T-helper 1 cell (primary cell): ENCODE measurements around the gene ZNF692.
"Not testable (repeated sequence)": the region's sequence is repeated elsewhere in the genome, so short reads cannot be mapped to it uniquely, and the experiment has no call there.

Experiments
- DNase-seq, 5 donors: peaks; one replicate each; pipeline ENCODE4 v3.0.0-alpha.2; 2012 to 2020

The ZNF692 gene

GRCh38 chr1:248848602-248849001 lies 10.3 kb downstream of the ZNF692 start:
- no peak for DNase-seq

DNA sequence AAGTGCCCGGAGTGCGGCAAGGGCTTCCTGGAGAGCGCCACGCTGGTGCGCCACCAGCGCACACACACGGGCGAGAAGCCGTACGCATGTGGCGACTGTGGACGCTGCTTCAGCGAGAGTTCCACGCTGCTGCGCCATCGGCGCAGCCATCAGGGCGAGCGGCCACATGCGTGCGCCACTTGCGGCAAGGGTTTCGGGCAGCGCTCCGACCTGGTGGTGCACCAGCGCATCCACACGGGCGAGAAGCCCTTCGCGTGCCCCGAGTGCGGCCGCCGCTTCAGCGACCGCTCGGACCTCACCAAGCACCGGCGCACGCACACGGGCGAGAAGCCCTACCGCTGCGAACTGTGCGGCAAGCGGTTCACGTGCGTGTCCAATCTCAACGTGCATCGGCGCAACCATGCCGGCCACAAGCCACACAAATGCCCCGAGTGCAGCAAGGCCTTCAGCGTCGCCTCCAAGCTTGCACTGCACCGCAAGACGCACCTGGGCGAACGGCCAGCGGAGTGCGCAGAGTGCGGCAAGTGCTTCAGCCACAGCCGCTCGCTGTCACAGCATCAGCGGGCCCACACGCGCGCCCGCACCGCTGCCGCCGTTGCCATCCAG lies 10.8 kb downstream of the ZNF692 start:
- DNase-seq, result no peak

DNA sequence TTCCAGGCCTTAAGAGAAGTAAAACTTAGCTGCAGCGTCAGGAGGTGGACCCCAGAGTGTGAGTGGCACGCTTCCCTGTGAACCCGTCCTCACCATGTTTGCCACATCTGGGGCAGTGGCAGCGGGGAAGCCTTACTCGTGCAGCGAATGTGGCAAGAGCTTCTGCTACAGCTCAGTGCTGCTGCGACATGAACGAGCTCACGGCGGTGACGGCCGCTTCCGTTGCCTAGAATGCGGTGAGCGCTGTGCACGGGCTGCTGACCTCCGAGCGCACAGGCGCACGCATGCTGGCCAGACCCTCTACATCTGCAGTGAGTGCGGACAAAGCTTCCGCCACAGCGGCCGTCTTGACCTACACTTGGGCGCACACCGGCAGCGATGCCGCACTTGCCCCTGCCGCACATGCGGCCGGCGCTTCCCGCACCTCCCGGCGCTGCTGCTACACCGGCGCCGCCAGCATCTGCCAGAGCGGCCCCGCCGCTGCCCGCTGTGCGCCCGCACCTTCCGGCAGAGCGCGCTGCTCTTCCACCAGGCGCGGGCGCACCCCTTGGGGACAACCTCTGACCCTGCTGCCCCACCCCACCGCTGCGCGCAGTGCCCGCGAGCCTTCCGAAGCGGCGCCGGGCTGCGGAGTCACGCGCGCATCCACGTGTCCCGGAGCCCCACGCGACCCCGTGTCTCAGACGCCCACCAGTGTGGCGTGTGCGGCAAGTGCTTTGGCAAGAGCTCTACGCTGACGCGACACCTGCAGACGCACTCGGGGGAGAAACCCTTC lies 11.5 kb downstream of the ZNF692 start:
- DNase-seq, result no peak

DNA sequence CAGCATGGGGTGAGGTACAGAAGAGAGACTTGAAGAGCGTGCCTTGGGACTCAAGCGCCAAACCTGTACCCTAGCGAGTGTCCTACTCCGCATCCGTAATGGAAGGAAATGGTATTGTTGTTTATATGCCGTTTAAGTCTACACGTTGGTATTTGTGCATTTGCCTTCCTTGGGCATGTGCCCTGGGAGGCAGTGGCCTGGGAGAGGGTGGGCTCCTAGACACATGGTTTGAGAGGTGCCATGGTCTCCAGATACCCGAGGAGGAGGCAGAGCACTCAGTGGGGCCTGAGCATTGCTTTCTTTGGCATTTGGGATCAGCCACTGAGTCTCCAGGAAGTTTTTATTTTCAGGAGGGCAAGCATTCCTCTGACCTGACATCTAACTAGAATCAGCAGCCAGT lies 14.4 kb downstream of the ZNF692 start:
- no peak for DNase-seq

DNA sequence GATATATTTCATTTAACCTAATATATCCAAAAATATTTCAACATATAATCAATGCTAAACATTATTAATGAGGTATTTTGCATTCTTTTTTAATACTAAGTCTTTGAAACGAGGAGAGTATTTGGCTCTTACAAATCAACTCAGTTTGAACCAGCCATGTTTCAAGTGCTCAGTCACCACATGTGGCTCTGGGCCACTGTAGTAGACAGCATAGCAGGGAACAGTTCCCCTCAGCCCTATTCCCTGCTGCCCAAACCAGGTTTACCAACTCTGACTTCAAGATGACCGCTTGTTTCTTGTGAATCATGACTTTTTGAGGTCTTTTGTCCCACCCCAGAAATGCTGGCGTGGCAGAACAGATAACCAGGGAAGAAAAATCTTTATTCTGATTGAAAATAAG lies 15.2 kb downstream of the ZNF692 start:
- no peak for DNase-seq

DNA sequence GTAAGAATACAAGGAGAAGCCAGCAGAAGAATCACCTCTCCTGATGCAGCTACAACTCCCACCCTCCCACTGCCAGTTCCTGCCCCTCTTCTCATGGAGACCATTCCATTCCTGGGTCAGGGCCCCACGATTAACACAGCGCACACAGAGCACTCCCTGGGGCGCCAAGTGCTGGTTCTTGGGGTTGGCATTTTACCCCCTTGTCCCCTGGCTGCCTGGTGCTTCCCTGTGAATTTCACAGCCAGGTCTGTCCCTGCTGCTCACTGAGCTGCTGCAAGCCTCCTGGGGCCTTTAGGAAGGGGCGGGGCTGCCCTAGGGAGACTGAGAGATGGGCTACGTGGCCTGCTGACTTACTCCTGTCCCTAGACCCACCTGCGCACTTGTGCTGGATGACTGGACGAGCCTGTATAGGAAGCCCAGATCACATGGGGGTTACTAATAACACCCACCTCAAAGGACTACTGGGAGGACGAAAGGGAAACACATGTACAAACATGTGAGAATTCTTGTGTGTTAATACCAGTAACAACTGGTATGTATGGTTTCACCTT lies 16.0 kb downstream of the ZNF692 start:
- DNase-seq, result no peak

- peak in 1 of 5 donors; percentile 37 for DNase-seq
Observed at GRCh38 chr1:248841702-248842395, 17.0 kb downstream of the ZNF692 start.

DNA sequence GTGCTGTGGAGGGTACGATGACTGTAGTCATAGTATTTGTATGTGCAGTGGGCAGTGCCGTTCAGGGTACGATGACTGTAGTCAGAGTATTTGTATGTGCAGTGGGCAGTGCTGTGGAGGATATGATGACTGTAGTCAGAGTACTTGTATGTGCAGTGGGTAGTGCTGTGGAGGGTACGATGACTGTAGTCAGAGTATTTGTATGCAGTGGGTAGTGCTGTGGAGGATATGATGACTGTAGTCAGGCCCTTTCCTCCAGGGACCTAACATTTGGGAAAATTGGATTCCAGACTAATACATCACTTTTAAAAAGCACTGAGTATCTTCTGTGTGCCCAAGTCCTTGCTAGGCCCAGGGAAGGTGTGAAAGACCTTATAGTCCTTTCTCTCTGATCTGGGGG lies 17.9 kb downstream of the ZNF692 start:
- DNase-seq, result no peak

- DNase-seq, result no peak
Observed at GRCh38 chr1:248839168-248839555, 19.7 kb downstream of the ZNF692 start.

- peak; percentile 69 to 89 (median 80) for DNase-seq
Observed at GRCh38 chr1:248838357-248839167, 20.3 kb downstream of the ZNF692 start.

GRCh38 chr1:248837781-248838356 lies 21.0 kb downstream of the ZNF692 start, which contains the start of gene ZNF672:
ZNF672 (plus strand) TSS chr1:248838224; CDS start chr1:248847275, 9,051 bp downstream.
- peak; percentile 89 to 96 (median 91) for DNase-seq

GRCh38 chr1:248837045-248837780 lies 21.7 kb downstream of the ZNF692 start:
- no peak for DNase-seq

- no peak for DNase-seq
Observed at GRCh38 chr1:248834343-248834940, 24.4 kb downstream of the ZNF692 start.

- no peak for DNase-seq
Observed at GRCh38 chr1:248831842-248832241, 27.0 kb downstream of the ZNF692 start.

- DNase-seq, result not testable (repeated sequence)
Observed at GRCh38 chr1:248830718-248831017, 28.2 kb downstream of the ZNF692 start.

- no peak for DNase-seq
Observed at GRCh38 chr1:248828845-248829244, 30.0 kb downstream of the ZNF692 start.

DNA sequence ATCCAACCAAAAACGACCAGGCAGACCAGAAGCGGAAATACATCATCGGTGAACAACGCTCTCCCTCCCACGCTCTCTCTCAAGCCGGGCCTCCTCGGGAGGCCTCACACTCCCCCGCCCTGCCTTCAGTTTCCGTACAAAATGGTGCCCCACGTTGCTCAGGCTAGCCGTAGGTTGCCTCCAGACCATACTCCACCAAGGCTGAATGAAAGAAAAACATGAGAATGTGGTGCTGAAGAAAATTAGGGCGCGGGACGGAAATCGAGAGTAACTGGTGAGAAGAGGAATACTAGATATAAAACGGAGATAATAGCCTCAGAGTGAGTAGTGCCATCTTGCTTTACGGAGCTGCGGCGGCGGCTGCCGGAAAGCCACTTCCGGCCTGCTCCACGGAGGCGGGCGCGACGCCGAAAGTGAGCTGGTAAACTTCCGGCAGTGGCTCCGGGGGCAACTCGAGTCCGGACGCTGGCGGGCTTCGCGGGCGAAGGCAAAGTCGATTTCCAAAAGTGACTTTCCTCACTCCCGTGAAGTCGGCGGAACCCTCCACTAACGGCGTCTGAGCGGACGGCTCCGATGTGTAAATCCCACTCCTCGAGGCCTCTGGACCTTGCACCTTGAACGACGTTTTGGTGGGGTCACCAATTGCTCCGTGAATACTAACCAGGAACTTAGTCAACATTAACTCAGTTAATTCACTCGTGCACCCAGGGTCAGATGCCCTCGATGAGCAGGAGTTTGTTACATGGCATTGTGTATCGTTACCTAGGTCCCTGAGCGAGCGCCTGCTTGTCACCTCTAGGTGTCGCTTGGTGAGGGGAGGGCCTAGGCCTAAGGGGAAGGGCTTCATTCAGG lies 32.8 kb downstream of the ZNF692 start, which contains the start of gene SH3BP5L:
TSS of gene SH3BP5L (minus strand) at position 7 of the 852 bp plus-strand sequence. CDS start 980 bp downstream, outside the sequence.
- peak; percentile 74 to 97 (median 85) for DNase-seq

DNA sequence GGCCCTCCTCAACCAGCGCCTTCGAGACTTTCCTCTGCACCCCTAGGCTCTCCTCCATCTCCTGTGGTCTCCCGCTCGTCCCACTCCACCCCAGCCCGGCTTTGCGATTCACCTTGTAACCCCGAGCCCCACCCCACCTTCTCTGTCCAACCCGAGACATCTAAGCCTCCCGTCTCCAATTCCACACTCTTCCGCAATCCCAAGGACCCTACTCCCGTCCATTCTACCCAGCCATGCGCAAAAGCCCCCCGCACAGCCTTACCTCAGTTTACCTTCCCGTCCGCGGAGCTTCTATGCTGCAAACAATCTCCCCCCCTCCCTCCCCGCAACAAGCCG lies 33.3 kb downstream of the ZNF692 start:
- no peak for DNase-seq

DNA sequence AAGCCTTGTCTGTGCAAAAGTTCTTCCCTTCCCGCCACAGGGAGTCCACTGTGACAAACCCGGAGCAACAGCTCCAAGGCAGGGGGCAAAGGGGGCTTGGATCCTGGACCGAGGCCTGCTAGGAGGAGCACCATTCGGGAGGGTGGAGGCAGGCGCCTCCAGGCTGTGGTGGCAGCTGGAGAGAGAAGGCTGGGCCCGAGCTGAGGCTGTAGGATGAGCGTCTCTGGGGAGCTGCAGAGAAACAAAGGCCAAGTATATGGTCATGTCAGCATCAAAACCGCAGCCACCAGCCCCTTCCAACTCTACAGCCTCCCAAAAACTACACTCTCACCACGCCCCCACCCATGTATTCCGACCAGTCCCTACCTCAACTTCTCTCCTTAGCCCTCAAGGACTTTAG lies 33.7 kb downstream of the ZNF692 start:
- no peak for DNase-seq

DNA sequence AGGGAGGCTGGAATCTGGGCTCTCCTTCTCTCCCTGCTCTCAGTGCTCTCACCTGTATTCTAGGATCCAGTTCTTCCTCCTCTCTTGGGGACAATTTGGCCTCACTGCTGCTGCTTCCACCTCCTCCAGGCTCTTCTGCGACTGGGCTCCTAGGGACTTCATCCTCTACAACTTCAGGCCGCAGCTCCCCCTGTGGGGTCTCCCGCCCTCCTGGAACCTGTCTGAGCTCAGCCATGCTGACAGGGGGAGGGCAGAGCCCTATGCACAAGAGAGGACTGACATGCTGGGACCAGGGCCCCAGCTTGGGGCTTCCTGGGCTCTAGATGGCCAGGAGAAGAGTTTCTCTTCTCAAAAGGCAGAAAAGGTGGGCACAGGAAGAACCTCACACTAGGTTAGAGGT lies 34.2 kb downstream of the ZNF692 start:
- DNase-seq, result no peak
